ENCODE measurements around the gene ANKMY1. TPM values are rescaled to one million over a fixed set of nuclear protein-coding genes. Genes with fewer than 3 reads are reported as not detected.

Gene ANKMY1
- total and polyA plus RNA-seq, 10 donors: 7.6 to 45.5 (median 29.4) TPM

DNA sequence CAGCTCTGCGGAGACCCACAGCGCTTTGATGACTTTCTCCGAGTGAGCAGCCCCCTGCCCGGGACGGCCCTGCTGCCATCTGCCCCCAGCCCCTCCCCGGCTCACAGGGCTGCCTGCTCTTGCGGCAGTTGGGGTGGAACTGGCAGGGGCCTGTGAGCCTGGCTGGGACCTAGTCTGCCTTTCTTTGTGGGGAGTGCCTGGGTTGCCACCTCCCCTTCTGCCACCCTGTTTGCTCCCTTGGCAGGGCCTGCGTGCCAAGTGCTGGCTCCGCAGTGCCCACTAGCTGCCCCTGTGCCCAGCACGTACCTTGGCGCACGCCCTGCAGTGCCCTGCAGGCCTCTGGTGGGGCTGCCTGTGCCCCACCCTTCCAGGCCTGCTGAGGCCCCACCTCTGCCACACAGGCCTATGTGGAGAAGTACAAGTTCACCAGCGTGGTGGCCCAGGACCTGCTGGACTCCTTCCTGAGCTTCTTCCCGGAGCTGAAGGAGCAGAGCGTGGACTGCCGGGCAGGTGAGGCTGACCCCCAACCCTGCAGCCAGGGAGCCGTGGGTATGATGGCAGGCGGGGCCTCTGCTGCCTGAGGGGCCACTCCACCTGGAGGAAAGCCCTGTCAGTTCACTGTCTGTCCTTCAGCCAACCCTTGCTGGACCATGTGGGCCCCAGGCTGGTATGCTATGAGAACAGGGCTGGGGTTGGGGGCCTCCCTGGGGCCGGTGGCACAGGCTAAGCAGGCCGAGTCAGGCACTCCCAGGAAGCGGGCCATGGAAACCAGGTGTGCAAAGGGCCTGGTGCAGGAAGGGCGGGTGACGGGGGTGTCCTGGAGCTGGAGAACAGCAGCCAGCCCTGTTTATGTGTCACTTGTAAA lies 17.5 kb upstream of the ANKMY1 start:
- Histone ChIP-seq H3K9me3 (no peaks in the 10 kb centered on the region), H3K27me3 (replicated peaks in 1 of 7) (no peaks in the 10 kb centered on the region), H3K4me1 (peaks cover 14 to 54% (median 36%) of the 10 kb centered on the region in 6 donors), H3K36me3 (peaks cover 3 to 90% (median 65%) of the 10 kb centered on the region in 6 donors), H3K27ac (no peak overlapping the region), H3K4me3 (no peak overlapping the region)
- intact Hi-C loops (cut with DNase I; ENCODE audit: low total_unique reads): no loop called here
- DNase-seq: peak; percentile 74
- TF ChIP-seq, protein P1, sequence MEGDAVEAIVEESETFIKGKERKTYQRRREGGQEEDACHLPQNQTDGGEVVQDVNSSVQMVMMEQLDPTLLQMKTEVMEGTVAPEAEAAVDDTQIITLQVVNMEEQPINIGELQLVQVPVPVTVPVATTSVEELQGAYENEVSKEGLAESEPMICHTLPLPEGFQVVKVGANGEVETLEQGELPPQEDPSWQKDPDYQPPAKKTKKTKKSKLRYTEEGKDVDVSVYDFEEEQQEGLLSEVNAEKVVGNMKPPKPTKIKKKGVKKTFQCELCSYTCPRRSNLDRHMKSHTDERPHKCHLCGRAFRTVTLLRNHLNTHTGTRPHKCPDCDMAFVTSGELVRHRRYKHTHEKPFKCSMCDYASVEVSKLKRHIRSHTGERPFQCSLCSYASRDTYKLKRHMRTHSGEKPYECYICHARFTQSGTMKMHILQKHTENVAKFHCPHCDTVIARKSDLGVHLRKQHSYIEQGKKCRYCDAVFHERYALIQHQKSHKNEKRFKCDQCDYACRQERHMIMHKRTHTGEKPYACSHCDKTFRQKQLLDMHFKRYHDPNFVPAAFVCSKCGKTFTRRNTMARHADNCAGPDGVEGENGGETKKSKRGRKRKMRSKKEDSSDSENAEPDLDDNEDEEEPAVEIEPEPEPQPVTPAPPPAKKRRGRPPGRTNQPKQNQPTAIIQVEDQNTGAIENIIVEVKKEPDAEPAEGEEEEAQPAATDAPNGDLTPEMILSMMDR (IDR thresholded peaks at IDR 0.05 in 8 of 11, conservative IDR thresholded peaks at IDR 0.05 in 3 of 11): no peak
- no peak for TF ChIP-seq POLR2A (IDR thresholded peaks at IDR 0.05)
- TF ChIP-seq POLR2AphosphoS5 (IDR thresholded peaks at IDR 0.05): no peak
- WGBS, 5 donors: 87 to 90% (median 89%) methylated on average over 21 to 23 of the region's 23 CpGs

DNA sequence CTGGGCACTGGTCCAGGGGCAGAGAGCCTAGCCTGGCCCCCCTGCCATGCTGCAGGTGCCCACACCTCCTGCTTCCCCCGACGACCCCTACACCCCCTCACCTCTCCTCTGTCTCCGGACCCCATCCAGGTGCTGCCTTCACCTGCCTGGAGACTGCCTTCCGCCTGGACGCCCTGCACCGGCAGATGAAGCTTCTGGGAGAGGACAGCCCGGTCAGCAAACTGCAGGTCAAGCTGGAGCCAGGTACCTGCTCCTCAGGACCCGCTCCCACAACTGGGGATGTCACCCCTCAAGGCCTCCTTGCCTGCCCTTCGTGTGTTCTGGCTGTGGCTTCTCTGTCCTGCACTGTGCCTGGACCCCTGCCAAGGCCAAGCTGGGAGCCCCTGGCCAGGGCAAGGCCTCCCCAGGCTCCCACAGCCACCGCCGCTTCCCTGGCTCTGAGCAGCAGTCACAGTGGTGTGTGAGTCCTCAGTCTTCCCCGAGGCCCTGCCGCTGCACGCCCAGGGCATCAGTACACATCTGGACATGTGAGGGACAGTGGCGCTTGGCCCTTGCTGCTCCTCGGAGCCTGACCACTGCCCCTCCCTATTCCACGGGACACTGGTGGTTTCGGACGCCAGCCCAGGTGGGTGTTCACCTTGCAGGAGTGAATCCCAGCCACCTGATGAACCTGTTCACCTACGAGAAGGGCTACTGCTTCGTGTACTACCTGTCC lies 16.8 kb upstream of the ANKMY1 start:
- no peaks in the 10 kb centered on the region for H3K9me3 ChIP-seq
- 87 to 95% (median 91%) methylated on average over 15 to 21 of the region's 21 CpGs for WGBS, 5 donors
- H3K4me1 ChIP-seq: peaks cover 22 to 54% (median 36%) of the 10 kb centered on the region in 6 donors
- no peak overlapping the region for H3K4me3 ChIP-seq
- intact Hi-C loops (cut with DNase I; ENCODE audit: low total_unique reads): no loop called here
- no peaks in the 10 kb centered on the region for H3K27me3 ChIP-seq (replicated peaks in 1 of 7)
- no peak for DNase-seq
- H3K36me3 ChIP-seq: peaks cover 3 to 93% (median 65%) of the 10 kb centered on the region in 6 donors
- H3K27ac ChIP-seq: no peak overlapping the region
- TF ChIP-seq POLR2A (IDR thresholded peaks at IDR 0.05) (no peak), POLR2AphosphoS5 (IDR thresholded peaks at IDR 0.05) (peak in 1 of 3 donors; percentile 6)

DNA sequence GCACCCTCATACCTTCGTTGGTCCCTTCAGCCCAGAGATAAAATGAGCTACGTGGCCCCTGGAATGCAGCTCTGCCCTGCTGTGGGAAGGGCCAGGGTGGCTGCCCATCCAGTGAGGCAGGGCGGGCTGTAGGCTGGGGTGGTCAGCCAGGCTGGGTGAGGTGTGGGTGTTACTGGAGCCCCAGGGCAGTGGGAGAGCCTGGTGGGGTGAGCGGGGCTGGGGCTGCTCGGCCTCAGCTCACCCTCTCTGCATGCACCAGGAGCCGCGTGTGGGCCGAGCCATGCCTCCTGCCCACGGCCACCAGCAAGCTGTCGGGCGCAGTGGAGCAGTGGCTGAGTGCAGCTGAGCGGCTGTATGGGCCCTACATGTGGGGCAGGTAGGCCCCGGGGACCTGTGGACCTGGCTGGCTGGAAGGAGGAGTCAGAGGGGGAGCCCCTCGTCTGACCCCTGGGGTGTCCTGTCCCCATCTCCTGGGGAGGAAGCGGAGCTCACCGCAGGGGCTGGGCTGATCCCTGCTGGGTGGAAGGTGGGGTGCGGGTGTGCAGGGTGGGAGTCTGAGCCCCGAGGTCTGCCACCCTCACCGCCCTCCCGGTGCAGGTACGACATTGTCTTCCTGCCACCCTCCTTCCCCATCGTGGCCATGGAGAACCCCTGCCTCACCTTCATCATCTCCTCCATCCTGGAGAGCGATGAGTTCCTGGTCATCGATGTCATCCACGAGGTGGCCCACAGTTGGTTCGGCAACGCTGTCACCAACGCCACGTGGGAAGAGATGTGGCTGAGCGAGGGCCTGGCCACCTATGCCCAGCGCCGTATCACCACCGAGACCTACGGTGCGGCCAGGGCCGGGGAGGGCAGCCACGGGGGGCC lies 16.0 kb upstream of the ANKMY1 start:
- peak; percentile 74 for DNase-seq
- Histone ChIP-seq H3K4me1 (peaks cover 22 to 54% (median 34%) of the 10 kb centered on the region in 6 donors), H3K4me3 (no peak overlapping the region), H3K27me3 (replicated peaks in 1 of 7) (no peaks in the 10 kb centered on the region), H3K9me3 (no peaks in the 10 kb centered on the region), H3K36me3 (peaks cover 3 to 89% (median 63%) of the 10 kb centered on the region in 6 donors), H3K27ac (no peak overlapping the region)
- TF ChIP-seq, protein P1 (IDR thresholded peaks at IDR 0.05 in 8 of 11, conservative IDR thresholded peaks at IDR 0.05 in 3 of 11): no peak
- TF ChIP-seq POLR2AphosphoS5 (IDR thresholded peaks at IDR 0.05) (peak in 1 of 3 donors; percentile 49), POLR2A (IDR thresholded peaks at IDR 0.05) (no peak)
- intact Hi-C loops (cut with DNase I; ENCODE audit: low total_unique reads): no loop called here
- WGBS, 5 donors: 90 to 94% (median 91%) methylated on average over 29 to 37 of the region's 37 CpGs

DNA sequence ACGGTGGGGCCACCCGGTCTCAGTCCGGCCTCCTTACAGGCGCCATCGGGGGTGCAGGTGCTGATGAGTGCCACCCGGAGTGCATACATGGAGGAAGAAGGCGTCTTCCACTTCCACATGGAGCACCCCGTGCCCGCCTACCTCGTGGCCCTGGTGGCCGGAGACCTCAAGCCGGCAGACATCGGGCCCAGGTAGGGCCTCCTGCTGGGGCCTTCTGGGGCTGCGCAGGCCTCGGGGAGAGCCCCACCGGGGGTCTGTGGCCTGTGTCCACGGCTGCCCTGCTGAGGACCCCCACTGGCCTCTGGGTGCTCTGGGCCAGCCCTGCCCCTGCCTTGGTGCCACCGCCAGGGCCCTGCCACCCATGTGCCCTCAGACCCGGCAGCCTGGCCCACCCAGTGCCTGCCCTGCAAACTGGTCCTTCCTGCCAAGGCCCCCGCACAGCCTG lies 15.3 kb upstream of the ANKMY1 start:
- 90 to 100% (median 93%) methylated on average over 3 to 20 of the region's 20 CpGs for whole genome bisulfite sequencing, 5 donors
- peak; percentile 75 for DNase-seq
- intact Hi-C loops (cut with DNase I; ENCODE audit: low total_unique reads): no loop called here

More for the DNA sequence above, 15.3 kb upstream of the ANKMY1 start:
- no peaks in the 10 kb centered on the region for H3K27me3 ChIP-seq (replicated peaks in 1 of 7)
- H3K36me3 ChIP-seq: peaks cover 3 to 83% (median 57%) of the 10 kb centered on the region in 6 donors
- no peak overlapping the region for H3K27ac ChIP-seq
- no peaks in the 10 kb centered on the region for H3K9me3 ChIP-seq
- no peak overlapping the region for H3K4me3 ChIP-seq
- peaks cover 22 to 48% (median 31%) of the 10 kb centered on the region in 6 donors for H3K4me1 ChIP-seq
- no peak for TF ChIP-seq POLR2A (IDR thresholded peaks at IDR 0.05)
- TF ChIP-seq, protein P1 (IDR thresholded peaks at IDR 0.05 in 8 of 11, conservative IDR thresholded peaks at IDR 0.05 in 3 of 11): no peak
- TF ChIP-seq POLR2AphosphoS5 (IDR thresholded peaks at IDR 0.05): no peak

Measured in spleen (tissue), 11 donors.